K562 (cell line): ENCODE results near the gene TEX14. TPM values are rescaled to one million over a fixed set of nuclear protein-coding genes. Genes with fewer than 3 reads are reported as not detected.

Source experiments
- ATF1 ChIP-seq, 2 experiments: fragments of 450-650 bp in 1 of 2; IDR thresholded peaks; 2 replicates each; pipeline ENCODE4 v1.6.1; 2016; ENCODE audit warnings: missing compliant biosample characterization in 1 of 2, missing genetic modification characterization in 1 of 2
- BRF1 ChIP-seq: IDR thresholded peaks from 3 replicates; pipeline ENCODE4 v1.6.1; 2011; ENCODE audit warnings: borderline replicate concordance, mild to moderate bottlenecking; ENCODE audit not compliant: insufficient read length; ENCODE audit errors: extremely low read depth
- CSDE1 ChIP-seq, 2 experiments: fragments of 450-650 bp; IDR thresholded peaks; 2 replicates each; pipeline ENCODE4 v1.6.1; 2016; ENCODE audit warnings: mild to moderate bottlenecking in 1 of 2
- DPF2 ChIP-seq: fragments of 450-650 bp; IDR thresholded peaks from 2 replicates; pipeline ENCODE4 v1.6.1; 2016
- ETV5 ChIP-seq: sonication (generic); formaldehyde crosslinking; IDR thresholded peaks from 2 replicates; pipeline ENCODE4 v1.4.0; 2020; ENCODE audit warnings: low read depth, mild to moderate bottlenecking, missing genetic modification reagents
- KDM4B ChIP-seq, 2 experiments: fragments of 450-650 bp in 1 of 2; sonication (generic) in 1 of 2; IDR thresholded peaks; 2 replicates each; pipeline ENCODE4 v1.6.1; 2016 to 2017; ENCODE audit warnings: borderline replicate concordance in 2 of 2, antibody characterized with exemption in 1 of 2, low read depth in 1 of 2, mild to moderate bottlenecking in 1 of 2
- KHSRP ChIP-seq: fragments of 450-650 bp; IDR thresholded peaks from 2 replicates; pipeline ENCODE4 v1.6.1; 2017
- MIER1 ChIP-seq: fragments of 450-650 bp; IDR thresholded peaks from 2 replicates; pipeline ENCODE4 v1.6.1; 2016; ENCODE audit warnings: antibody characterized with exemption, mild to moderate bottlenecking, low read depth
- MYC ChIP-seq, 2 experiments: fragments of 250-450 bp in 1 of 2; sonication (Bioruptor Pico) in 1 of 2; IDR thresholded peaks; 2 replicates each; pipeline versions ENCODE4 v1.5.1 to v1.6.1; 2012 to 2021; ENCODE audit warnings: low read depth in 2 of 2, borderline replicate concordance in 1 of 2, improper control_type of control experiment in 1 of 2, low read length in 1 of 2, mild to moderate bottlenecking in 1 of 2, moderate library complexity in 1 of 2
- NR1H2 ChIP-seq: sonication (generic); formaldehyde crosslinking; IDR thresholded peaks from 2 replicates; pipeline ENCODE4 v1.4.0; 2020; ENCODE audit warnings: mild to moderate bottlenecking, missing genetic modification reagents
- RBM17 ChIP-seq: fragments of 200-400 bp; formaldehyde crosslinking; IDR thresholded peaks from 2 replicates; pipeline ENCODE4 v1.6.1; 2017; ENCODE audit warnings: low read depth, mild to moderate bottlenecking, low read length, borderline replicate concordance
- RBM34 ChIP-seq: fragments of 200-400 bp; formaldehyde crosslinking; IDR thresholded peaks from 2 replicates; pipeline ENCODE4 v1.6.1; 2018; ENCODE audit warnings: low read length, borderline replicate concordance; ENCODE audit not compliant: insufficient read depth
- SIN3B ChIP-seq: fragments of 450-650 bp; IDR thresholded peaks from 2 replicates; pipeline ENCODE4 v1.6.1; 2017; ENCODE audit warnings: low read depth, mild to moderate bottlenecking, moderate library complexity
- SUPT5H ChIP-seq: fragments of 450-650 bp; IDR thresholded peaks from 2 replicates; pipeline ENCODE4 v1.6.1; 2016
- TAF7 ChIP-seq: fragments of 450-650 bp; IDR thresholded peaks from 2 replicates; pipeline ENCODE4 v1.6.1; 2016; ENCODE audit warnings: missing genetic modification characterization, missing compliant biosample characterization
- ZBTB40 ChIP-seq, 2 experiments: fragments of 450-650 bp in 1 of 2; sonication (generic) in 1 of 2; formaldehyde crosslinking in 1 of 2; IDR thresholded peaks; 2 replicates each; pipeline versions ENCODE4 v1.7.1 to v1.9.0; 2016 to 2022; ENCODE audit warnings: inconsistent platforms in 1 of 2, mild to moderate bottlenecking in 1 of 2, missing genetic modification reagents in 1 of 2
- ZNF282 ChIP-seq: sonication (generic); formaldehyde crosslinking; IDR thresholded peaks from 2 replicates; pipeline ENCODE4 v1.8.1; 2023; ENCODE audit warnings: missing genetic modification reagents
- ZNF655 ChIP-seq: fragments of 250-450 bp; sonication (Bioruptor Pico); IDR thresholded peaks from 2 replicates; pipeline ENCODE4 v1.5.0; 2021
- polyA plus RNA-seq, 8 experiments: library from polyadenylated mRNA; depleted of rRNA in 4 of 8; stranded (reverse) in 5 of 8; unstranded in 3 of 8; fragments of >200 nt; fragmentation: Nextera tagmentation in 2 of 8; fragmentation: Illumina TruSeq in 1 of 8; extraction: Ambion mirVana in 2 of 8; extraction: Trizol in 1 of 8; gene quantifications; 2 replicates each; pipeline versions ENCODE4 v1.2.1 to v1.2.3, GENCODE V29; 2011 to 2014; ENCODE audit warnings: inconsistent platforms in 1 of 8, missing spikeins in 1 of 8
- total RNA-seq, 7 experiments: library from RNA; depleted of rRNA in 6 of 7; stranded (reverse); fragments of >200 nt in 6 of 7; fragmentation: Illumina TruSeq in 2 of 7; extraction: Trizol in 2 of 7; gene quantifications; 2 replicates each; pipeline versions ENCODE4 v1.2.1 to v1.2.3, GENCODE V29; 2011 to 2021; ENCODE audit warnings: low replicate concordance in 1 of 7

The TEX14 gene
- total and polyA plus RNA-seq, 9 of the 15 experiments (the other 6 are each of a cell fraction or from before 2014, with no cell fraction given) = 0.05 to 0.12 (median 0.09) TPM; not detected in 1

- TF ChIP-seq SIN3B (peak; percentile 90), RBM34 (no peak), TAF7 (tag) (peak; percentile 92), ZNF282 (CRISPR knock-in tag) (no peak), RBM17 (no peak), NR1H2 (CRISPR knock-in tag) (no peak), MYC (IDR thresholded peaks at IDR 0.05; ENCODE audit: low read depth, low read length) (peak; percentile 38), MYC (CRISPR knock-in tag; IDR thresholded peaks at IDR 0.05; ENCODE audit: borderline replicate concordance, low read depth) (peak; percentile 19; the same call in 1 of the 2 replicates), ZBTB40 (IDR thresholded peaks at IDR 0.05) (peak; percentile 97), ZBTB40 (CRISPR knock-in tag; IDR thresholded peaks at IDR 0.05) (no peak), KHSRP (no peak), ATF1 (CRISPR knock-in tag; IDR thresholded peaks at IDR 0.05) (peak; percentile 47; the same call in 1 of the 2 replicates), ATF1 (tag; IDR thresholded peaks at IDR 0.05) (peak; percentile 97), KDM4B (IDR thresholded peaks at IDR 0.05; ENCODE audit: borderline replicate concordance in 2 of 2, low read depth in 1 of 2) (peak in 1 of 2 experiments; percentile 33; a peak in 1 of 4 replicates), ETV5 (CRISPR knock-in tag) (0 out of 2 replicates have a peak, but pooled peaks have one; percentile 68), ZNF655 (CRISPR knock-in tag) (no peak), BRF1 (no peak), MIER1 (peak; percentile 20; the same call in 1 of the 2 replicates), DPF2 (peak; percentile 15; the same call in 1 of the 2 replicates), SUPT5H (peak; percentile 73), CSDE1 (IDR thresholded peaks at IDR 0.05) (no peak)
These were observed 173.8 kb downstream of the TEX14 start (continued) for GRCh38 chr17:58517928-58518609.
